ENCODE measurements around the gene KCNJ6.

DNA sequence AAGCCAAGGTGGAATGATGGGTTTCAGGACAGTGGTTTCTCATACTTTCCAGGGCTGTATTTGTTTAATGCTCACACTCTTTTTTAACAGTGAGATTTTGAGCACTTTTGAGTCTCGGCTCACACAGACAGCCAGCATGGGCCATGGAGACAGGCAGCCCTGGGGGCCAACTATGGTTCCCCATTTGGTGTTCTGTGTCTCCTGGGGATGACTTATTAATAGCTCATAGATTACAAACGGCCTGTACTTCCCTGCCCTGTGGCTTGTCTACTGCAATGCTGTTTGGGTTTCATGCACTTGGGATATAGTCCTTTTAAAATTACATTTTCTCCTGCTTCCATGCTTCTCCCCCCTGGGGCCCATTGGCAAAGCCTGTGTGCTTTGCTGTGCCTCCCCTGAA is 178.3 kb downstream of the KCNJ6 start:
- no peak for TF ChIP-seq RFX5 (IDR thresholded peaks at IDR 0.05; ENCODE audit: borderline replicate concordance, low read depth, low read length)
- TF ChIP-seq POLR2A (IDR thresholded peaks at IDR 0.05; ENCODE audit: control extremely low read depth in 1 of 2, low read depth in 2 of 2, low read length in 2 of 2): no peak
- no peak for TF ChIP-seq TAF1 (IDR thresholded peaks at IDR 0.05; ENCODE audit: low read depth, low read length)
- no peak for TF ChIP-seq EZH2 (IDR thresholded peaks at IDR 0.05; ENCODE audit: low read depth, low read length, severe bottlenecking)
- TF ChIP-seq RAD21 (IDR thresholded peaks at IDR 0.05 in 1 of 2, conservative IDR thresholded peaks at IDR 0.05 in 1 of 2; ENCODE audit: low read depth in 2 of 2, low read length in 2 of 2): no peak
